Right lobe of liver (tissue), 6 donors: ENCODE results near the gene MYH10. TPM values are rescaled to one million over a fixed set of nuclear protein-coding genes. Genes with fewer than 3 reads are reported as not detected.

Source experiments
- ATAC-seq, 4 donors: fragments of 200-7000 bp; cut with Tn5 transposase; one replicate each; pipeline ENCODE4 v1.9.1; 2020; ENCODE audit warnings: mild to moderate bottlenecking in 4 of 4, moderate library complexity in 4 of 4
- DNase-seq, 3 donors: peaks; one replicate each; pipeline ENCODE4 v3.0.0-alpha.2; 2020
- H3K27ac ChIP-seq, 3 donors: fragments of 200-600 bp; one replicate each; pipeline ENCODE4 v1.8.0; 2022
- H3K27me3 ChIP-seq, 2 donors: fragments of 200-600 bp; one replicate each; pipeline ENCODE4 v1.8.0; 2022
- H3K36me3 ChIP-seq, 4 donors: fragments of 200-600 bp; sonication (generic) in 1 of 4; one replicate each; pipeline versions ENCODE4 v1.5.1 to v1.8.0; 2017 to 2022; ENCODE audit warnings: control low read depth in 1 of 4
- H3K4me1 ChIP-seq, 4 donors: fragments of 200-600 bp; sonication (generic) in 1 of 4; one replicate each; pipeline versions ENCODE4 v1.5.1 to v1.8.0; 2017 to 2022; ENCODE audit warnings: control low read depth in 1 of 4
- H3K4me3 ChIP-seq, 3 donors: fragments of 200-600 bp; one replicate each; pipeline ENCODE4 v1.8.0; 2022
- H3K9me3 ChIP-seq, 4 donors: fragments of 200-600 bp; sonication (generic) in 1 of 4; one replicate each; pipeline versions ENCODE4 v1.5.1 to v1.8.0; 2017 to 2022; ENCODE audit warnings: control low read depth in 1 of 4
- CTCF ChIP-seq, 4 donors: fragments of 200-600 bp in 3 of 4; fragments of 450-650 bp in 1 of 4; IDR thresholded peaks; one replicate each; pipeline versions ENCODE4 v1.5.1 to v1.8.0; 2016 to 2022; ENCODE audit warnings: antibody characterized with exemption in 4 of 4, mild to moderate bottlenecking in 2 of 4
- POLR2A ChIP-seq: fragments of 450-650 bp; IDR thresholded peaks from one replicate; pipeline ENCODE4 v1.6.1; 2017; ENCODE audit warnings: antibody characterized with exemption, mild to moderate bottlenecking
- WGBS: methylation state at CpG from one replicate; pipeline ENCODE4 v1.1.6; 2018; ENCODE audit warnings: low coverage, low lambda C conversion rate; ENCODE audit not compliant: insufficient coverage; ENCODE audit errors: missing lambda C conversion rate; 5-methylcytosine and 5-hydroxymethylcytosine counted together
- intact Hi-C, 2 donors: fragments of 100-400 bp; cut with DNase I; formaldehyde crosslinking; loops; one replicate each; pipeline versions ENCODE4 v1.11.2 to v1.14.1; 2022
- total RNA-seq, 6 experiments: library from RNA; depleted of rRNA in 2 of 6; stranded (reverse); fragments of >200 nt in 2 of 6; fragmentation: NEBNext Ultra II Directional in 3 of 6; extraction: Animal tissue kit (Norgen Biotek cat#: 25700) in 3 of 6; gene quantifications; one replicate each; pipeline versions ENCODE4 v1.1.0 to v1.2.4, GENCODE V29; 2016 to 2023
- donor health status: DM: no; HTN: yes; CAD: no.
- donor health status: DM: no; HTN: no; CAD: no.
- donor health status: DM: no; HTN: no; CAD: no.
- donor health status: DM: no; HTN: yes; CAD: no.
- donor health status: DM: no; HTN: yes; CAD: no.

MYH10 gene
- total RNA-seq, 6 experiments from 2014 or later, result 19.8 to 32.9 (median 24.3) TPM

DNA sequence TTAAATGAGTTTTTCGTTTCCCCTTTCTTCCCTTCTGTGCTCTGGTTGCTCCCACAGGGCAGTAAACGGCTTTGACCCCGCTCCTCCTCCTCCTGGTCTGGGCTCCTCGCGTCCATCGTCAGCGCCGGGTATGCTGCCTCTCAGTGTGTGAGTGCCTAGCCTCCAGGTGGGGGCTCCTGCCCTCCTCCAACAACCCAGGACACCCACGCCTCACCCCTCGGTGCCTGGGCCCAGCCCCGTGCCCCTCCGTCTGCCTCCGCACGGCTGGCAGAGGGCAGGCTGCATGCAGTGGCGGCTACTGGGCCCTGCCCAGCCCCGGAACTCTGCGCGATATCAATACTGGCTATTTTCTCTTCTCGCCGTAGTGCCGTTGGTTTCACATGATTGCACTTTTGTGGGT lies 163.7 kb downstream of the MYH10 start:
- no peak for ATAC-seq
- Histone ChIP-seq H3K27me3 (no peaks in the 10 kb centered on the region), H3K4me3 (no peak overlapping the region), H3K4me1 (peaks cover 0 to 17% (median 5%) of the 10 kb centered on the region in 4 donors), H3K27ac (no peak overlapping the region), H3K9me3 (no peaks in the 10 kb centered on the region), H3K36me3 (peaks cover 0 to 47% (median 20%) of the 10 kb centered on the region in 4 donors)
- no peak for TF ChIP-seq POLR2A
- TF ChIP-seq CTCF (IDR thresholded peaks at IDR 0.05), result no peak
- no peak for DNase-seq
- intact Hi-C loops, result no loop called here
- 91% methylated on average over 16 of the region's 21 CpGs for WGBS

DNA sequence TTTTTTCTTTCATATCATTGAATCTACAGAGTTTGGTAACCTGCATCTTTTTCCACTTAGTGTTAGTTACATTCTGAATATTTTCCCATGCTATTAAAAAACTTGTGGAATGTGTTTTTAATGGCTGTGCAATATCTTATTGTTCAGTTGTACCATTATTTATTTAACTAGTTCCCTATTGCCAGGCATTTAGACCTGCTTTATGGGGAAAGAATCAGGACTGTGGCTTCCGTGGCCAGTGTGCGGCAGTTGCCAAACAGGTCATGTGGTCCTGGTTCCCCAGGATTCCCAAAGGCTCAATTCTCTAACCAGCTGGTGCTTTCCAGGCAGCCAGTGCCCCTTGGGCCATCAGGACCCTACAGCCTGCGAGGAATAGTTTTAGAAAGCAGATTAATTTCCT lies 164.1 kb downstream of the MYH10 start:
- Histone ChIP-seq H3K27me3 (no peaks in the 10 kb centered on the region), H3K36me3 (peaks cover 1 to 51% (median 20%) of the 10 kb centered on the region in 4 donors), H3K4me3 (no peak overlapping the region), H3K4me1 (peaks cover 0 to 17% (median 5%) of the 10 kb centered on the region in 4 donors), H3K27ac (no peak overlapping the region), H3K9me3 (no peaks in the 10 kb centered on the region)
- WGBS, result 57% methylated on average over 3 of the region's 3 CpGs
- DNase-seq, result no peak
- intact Hi-C loops, result no loop called here
- no peak for TF ChIP-seq POLR2A
- ATAC-seq, result no peak

DNA sequence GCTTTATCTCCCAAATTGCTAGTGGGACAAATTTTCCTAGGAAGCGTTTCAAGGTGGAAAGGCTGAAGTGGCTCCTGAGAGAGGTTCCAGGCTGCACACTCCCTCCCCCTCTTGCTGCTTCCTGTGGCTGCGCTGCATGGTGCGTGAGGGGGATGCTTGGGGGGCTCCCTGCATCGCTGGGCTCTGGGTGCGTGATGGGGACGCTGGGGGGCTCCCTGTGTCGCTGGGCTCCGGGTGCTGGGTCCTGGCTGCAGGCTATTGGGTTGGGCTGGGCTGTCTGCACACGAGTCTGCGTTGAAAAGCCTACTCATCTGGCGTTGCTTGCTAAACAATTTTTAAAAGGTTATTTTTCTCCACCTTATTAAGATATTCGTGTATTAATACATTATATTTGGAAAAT lies 164.8 kb downstream of the MYH10 start:
- H3K4me3 ChIP-seq, result no peak overlapping the region
- DNase-seq, result no peak
- ATAC-seq, result no peak
- H3K36me3 ChIP-seq, result peaks cover 6 to 58% (median 24%) of the 10 kb centered on the region in 4 donors
- H3K27ac ChIP-seq, result no peak overlapping the region
- intact Hi-C loops, result no loop called here
- H3K27me3 ChIP-seq, result no peaks in the 10 kb centered on the region
- H3K9me3 ChIP-seq, result no peaks in the 10 kb centered on the region
- TF ChIP-seq POLR2A (no peak), CTCF (IDR thresholded peaks at IDR 0.05) (no peak)
- 74% methylated on average over 10 of the region's 12 CpGs for WGBS
- H3K4me1 ChIP-seq, result peaks cover 0 to 13% (median 4%) of the 10 kb centered on the region in 4 donors

DNA sequence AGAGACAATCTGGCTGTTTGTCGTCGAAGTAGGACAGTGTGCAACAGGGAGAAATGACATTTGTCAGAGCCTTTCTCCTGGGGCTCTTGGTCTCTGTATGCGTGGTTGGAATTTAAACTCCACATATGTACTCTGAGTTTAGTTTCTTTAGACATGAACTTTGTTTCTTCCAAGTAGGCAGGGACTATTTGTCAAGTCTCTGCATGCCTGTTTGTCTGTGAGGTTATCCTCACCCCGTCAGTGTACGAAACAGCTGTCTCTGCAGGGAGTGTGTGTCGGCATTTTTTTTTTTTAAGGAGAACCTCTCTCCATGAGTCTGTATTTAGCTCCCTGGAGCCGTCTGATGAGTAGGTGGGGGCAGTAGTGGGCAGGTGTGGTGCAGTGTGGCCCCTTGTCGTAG lies 165.2 kb downstream of the MYH10 start:
- peaks cover 9 to 62% (median 27%) of the 10 kb centered on the region in 4 donors for H3K36me3 ChIP-seq
- WGBS, result 54% methylated on average over 8 of the region's 8 CpGs

DNA sequence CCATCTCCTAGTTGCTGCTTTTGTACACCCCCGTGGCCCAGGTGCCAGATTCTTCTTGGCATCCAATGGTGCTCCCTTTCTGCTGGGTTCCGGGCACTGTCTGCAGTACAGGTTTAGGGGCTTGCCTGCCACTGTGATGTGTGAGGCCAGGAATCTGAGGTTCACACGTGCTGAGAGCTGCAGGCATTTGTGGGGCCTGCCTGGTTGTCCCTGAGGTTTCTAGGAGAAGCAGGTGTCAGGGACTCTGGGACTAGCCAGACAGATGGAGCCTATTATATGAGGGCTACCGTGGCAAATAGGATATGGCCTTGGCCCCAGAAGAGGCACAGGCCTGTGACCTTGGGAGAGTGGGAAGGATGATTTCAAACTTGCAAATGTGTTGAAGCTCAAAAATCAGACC lies 165.6 kb downstream of the MYH10 start:
- TF ChIP-seq CTCF (IDR thresholded peaks at IDR 0.05), result no peak
- no peak for TF ChIP-seq POLR2A
- Histone ChIP-seq H3K9me3 (no peaks in the 10 kb centered on the region), H3K4me1 (peaks cover 0 to 5% (median 0%) of the 10 kb centered on the region in 4 donors), H3K27ac (no peak overlapping the region), H3K27me3 (no peaks in the 10 kb centered on the region), H3K36me3 (peaks cover 9 to 66% (median 31%) of the 10 kb centered on the region in 4 donors), H3K4me3 (no peak overlapping the region)
- 10% methylated on average over 1 of the region's 4 CpGs for WGBS
- DNase-seq (no peak), ATAC-seq (no peak)
- intact Hi-C loops, result no loop called here

More for the DNA sequence above, 165.2 kb downstream of the MYH10 start:
- DNase-seq, result no peak
- ATAC-seq, result no peak
- Histone ChIP-seq H3K9me3 (no peaks in the 10 kb centered on the region), H3K4me3 (no peak overlapping the region), H3K27ac (no peak overlapping the region), H3K4me1 (peaks cover 0 to 9% (median 2%) of the 10 kb centered on the region in 4 donors), H3K27me3 (no peaks in the 10 kb centered on the region)
- TF ChIP-seq POLR2A (no peak), CTCF (IDR thresholded peaks at IDR 0.05) (no peak)
- intact Hi-C loops, result no loop called here
